Neural cell (in vitro differentiated cells): ENCODE data around the gene LGI4. TPM values are rescaled to one million over a fixed set of nuclear protein-coding genes. Genes with fewer than 3 reads are reported as not detected.

Source experiments
- H2AFZ ChIP-seq: fragments of 200-600, 300-800 bp; sonication (generic), shearing (Covaris generic); 2 replicates; pipeline ENCODE4 v1.6.0; 2014; ENCODE audit warnings: low read depth, mild to moderate bottlenecking, antibody characterized with exemption, low read length, moderate library complexity
- H3F3A ChIP-seq: fragments of 200-600 bp; shearing (Covaris generic); 2 replicates; pipeline ENCODE4 v1.6.1; 2016; ENCODE audit warnings: mild to moderate bottlenecking, moderate library complexity, mixed read lengths, antibody characterized with exemption, low read length; ENCODE audit not compliant: insufficient read depth, poor library complexity, severe bottlenecking
- H3K27ac ChIP-seq: fragments of 200-600, 300-800 bp; sonication (generic), shearing (Covaris generic); 2 replicates; pipeline ENCODE4 v1.5.1; 2014; ENCODE audit warnings: mild to moderate bottlenecking, low read length, moderate library complexity
- H3K27me3 ChIP-seq: fragments of 300-800, 200-600 bp; sonication (generic), shearing (Covaris generic); 2 replicates; pipeline ENCODE4 v1.6.0; 2014; ENCODE audit warnings: mild to moderate bottlenecking, low read depth, low read length, moderate library complexity; ENCODE audit not compliant: insufficient read depth
- H3K36me3 ChIP-seq: fragments of 300-800, 200-600 bp; sonication (generic), shearing (Covaris generic); 2 replicates; pipeline ENCODE4 v1.5.1; 2014; ENCODE audit warnings: mild to moderate bottlenecking, antibody characterized with exemption, low read length, moderate library complexity; ENCODE audit not compliant: insufficient read depth
- H3K4me2 ChIP-seq: fragments of 300-800, 200-600 bp; sonication (generic), shearing (Covaris generic); 2 replicates; pipeline ENCODE4 v1.6.0; 2014; ENCODE audit warnings: mild to moderate bottlenecking, low read length
- H3K4me3 ChIP-seq: fragments of 300-800, 200-600 bp; sonication (generic), shearing (Covaris generic); 2 replicates; pipeline ENCODE4 v1.5.1; 2014; ENCODE audit warnings: mild to moderate bottlenecking, low read length, moderate library complexity
- H3K79me2 ChIP-seq: fragments of 200-600 bp; shearing (Covaris generic); replicated peaks from 2 replicates; pipeline ENCODE4 v1.6.0; 2014; ENCODE audit warnings: mild to moderate bottlenecking, low read length, moderate library complexity; ENCODE audit not compliant: insufficient read depth
- H3K9ac ChIP-seq: fragments of 300-800, 200-600 bp; sonication (generic), shearing (Covaris generic); 2 replicates; pipeline ENCODE4 v1.6.1; 2016; ENCODE audit warnings: mild to moderate bottlenecking, low read length, mixed read lengths
- H3K9me2 ChIP-seq: fragments of 200-600 bp; shearing (Covaris generic); 2 replicates; pipeline ENCODE4 v1.6.1; 2016; ENCODE audit warnings: mild to moderate bottlenecking, low read length, mixed read lengths; ENCODE audit not compliant: insufficient read depth
- H3K9me3 ChIP-seq: fragments of 200-600, 300-800 bp; sonication (generic), shearing (Covaris generic); 2 replicates; pipeline ENCODE4 v1.6.1; 2016; ENCODE audit warnings: mild to moderate bottlenecking, mixed run types, low read length, moderate library complexity, mixed read lengths
- H4K20me1 ChIP-seq: fragments of 200-600 bp; shearing (Covaris generic); 2 replicates; pipeline ENCODE4 v1.6.1; 2016; ENCODE audit warnings: mild to moderate bottlenecking, mixed run types; ENCODE audit not compliant: insufficient read depth
- CTCF ChIP-seq: fragments of 450-650 bp; IDR thresholded peaks from 2 replicates; pipeline ENCODE4 v1.5.1; 2014; ENCODE audit warnings: antibody characterized with exemption, mild to moderate bottlenecking, moderate library complexity; ENCODE audit not compliant: poor library complexity, severe bottlenecking
- EP300 ChIP-seq: fragments of 450-650 bp; conservative IDR thresholded peaks from 2 replicates; pipeline ENCODE4 v1.6.1; 2014; ENCODE audit warnings: antibody characterized with exemption, mild to moderate bottlenecking, moderate library complexity; ENCODE audit not compliant: poor library complexity, severe bottlenecking
- EZH2 ChIP-seq: fragments of 200-600, 300-800 bp; shearing (Covaris generic), sonication (generic); IDR thresholded peaks from 2 replicates; pipeline ENCODE4 v1.6.1; 2014; ENCODE audit warnings: antibody characterized with exemption, low read length, borderline replicate concordance, mild to moderate bottlenecking; ENCODE audit not compliant: insufficient read depth, poor library complexity, severe bottlenecking
- MXI1 ChIP-seq: fragments of 450-650 bp; conservative IDR thresholded peaks from 2 replicates; pipeline ENCODE4 v1.6.1; 2014; ENCODE audit warnings: antibody characterized with exemption, mild to moderate bottlenecking; ENCODE audit not compliant: poor library complexity, severe bottlenecking
- POLR2AphosphoS5 ChIP-seq: IDR thresholded peaks from 2 replicates; pipeline ENCODE4 v1.6.1; 2012
- RAD21 ChIP-seq: fragments of 450-650 bp; conservative IDR thresholded peaks from 2 replicates; pipeline ENCODE4 v1.6.1; 2014; ENCODE audit warnings: antibody characterized with exemption, mild to moderate bottlenecking, moderate library complexity
- SMC3 ChIP-seq: fragments of 450-650 bp; conservative IDR thresholded peaks from 2 replicates; pipeline ENCODE4 v1.6.1; 2014; ENCODE audit warnings: antibody characterized with exemption, mild to moderate bottlenecking, moderate library complexity; ENCODE audit not compliant: poor library complexity
- TAF1 ChIP-seq: IDR thresholded peaks from 2 replicates; pipeline ENCODE4 v1.6.1; 2012; ENCODE audit warnings: low read depth
- polyA plus RNA-seq: library from polyadenylated mRNA; depleted of rRNA; stranded (reverse); fragments of >200 nt; gene quantifications from 2 replicates; pipeline ENCODE4 v1.2.3, GENCODE V29; 2014
- TF ChIP-seq, protein P1 (sequence below): IDR thresholded peaks from 2 replicates; pipeline ENCODE4 v1.6.1; 2012; ENCODE audit warnings: borderline replicate concordance

The LGI4 gene
- polyA plus RNA-seq, 1 donor from 2014 or later = 0.63 TPM

DNA sequence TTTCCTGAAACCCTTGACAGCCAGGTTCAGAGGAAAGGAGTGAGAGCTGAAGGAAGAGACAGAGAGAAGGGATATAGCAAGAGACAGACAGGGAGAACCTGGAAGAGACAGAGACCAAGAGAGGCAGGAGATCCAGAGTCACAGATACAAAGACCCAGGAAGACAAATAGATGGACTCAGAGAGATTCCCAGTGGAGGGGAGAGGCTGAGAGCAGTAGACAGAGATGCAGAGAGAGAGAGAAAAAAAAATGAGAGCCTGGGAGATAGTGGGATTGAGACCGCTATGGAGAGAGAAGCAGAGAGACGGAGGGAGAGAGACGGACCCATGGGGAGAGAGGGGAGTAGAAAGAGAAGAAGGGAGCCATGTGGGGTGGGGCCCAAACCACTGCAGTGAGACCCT, 9.0 kb upstream of the LGI4 start:
- H3K27ac ChIP-seq = peak overlapping the region; percentile 68
- TF ChIP-seq MXI1 (no peak), SMC3 (no peak), CTCF (no peak), TAF1 (no peak), POLR2AphosphoS5 (no peak), EZH2 (no peak), RAD21 (no peak), EP300 (no peak)
- TF ChIP-seq, protein P1, sequence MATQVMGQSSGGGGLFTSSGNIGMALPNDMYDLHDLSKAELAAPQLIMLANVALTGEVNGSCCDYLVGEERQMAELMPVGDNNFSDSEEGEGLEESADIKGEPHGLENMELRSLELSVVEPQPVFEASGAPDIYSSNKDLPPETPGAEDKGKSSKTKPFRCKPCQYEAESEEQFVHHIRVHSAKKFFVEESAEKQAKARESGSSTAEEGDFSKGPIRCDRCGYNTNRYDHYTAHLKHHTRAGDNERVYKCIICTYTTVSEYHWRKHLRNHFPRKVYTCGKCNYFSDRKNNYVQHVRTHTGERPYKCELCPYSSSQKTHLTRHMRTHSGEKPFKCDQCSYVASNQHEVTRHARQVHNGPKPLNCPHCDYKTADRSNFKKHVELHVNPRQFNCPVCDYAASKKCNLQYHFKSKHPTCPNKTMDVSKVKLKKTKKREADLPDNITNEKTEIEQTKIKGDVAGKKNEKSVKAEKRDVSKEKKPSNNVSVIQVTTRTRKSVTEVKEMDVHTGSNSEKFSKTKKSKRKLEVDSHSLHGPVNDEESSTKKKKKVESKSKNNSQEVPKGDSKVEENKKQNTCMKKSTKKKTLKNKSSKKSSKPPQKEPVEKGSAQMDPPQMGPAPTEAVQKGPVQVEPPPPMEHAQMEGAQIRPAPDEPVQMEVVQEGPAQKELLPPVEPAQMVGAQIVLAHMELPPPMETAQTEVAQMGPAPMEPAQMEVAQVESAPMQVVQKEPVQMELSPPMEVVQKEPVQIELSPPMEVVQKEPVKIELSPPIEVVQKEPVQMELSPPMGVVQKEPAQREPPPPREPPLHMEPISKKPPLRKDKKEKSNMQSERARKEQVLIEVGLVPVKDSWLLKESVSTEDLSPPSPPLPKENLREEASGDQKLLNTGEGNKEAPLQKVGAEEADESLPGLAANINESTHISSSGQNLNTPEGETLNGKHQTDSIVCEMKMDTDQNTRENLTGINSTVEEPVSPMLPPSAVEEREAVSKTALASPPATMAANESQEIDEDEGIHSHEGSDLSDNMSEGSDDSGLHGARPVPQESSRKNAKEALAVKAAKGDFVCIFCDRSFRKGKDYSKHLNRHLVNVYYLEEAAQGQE = no peak
- H3K4me2 ChIP-seq = peak overlapping the region; percentile 82
- no peaks in the 10 kb centered on the region for H4K20me1 ChIP-seq
- H3K9me3 ChIP-seq = no peaks in the 10 kb centered on the region
- H3K4me3 ChIP-seq = peak overlapping the region; percentile 93
- H3K9me2 ChIP-seq = no peaks in the 10 kb centered on the region
- peaks cover 18% of the 10 kb centered on the region for H3K27me3 ChIP-seq
- peaks cover 6% of the 10 kb centered on the region for H3F3A ChIP-seq
- no peaks in the 10 kb centered on the region for H3K36me3 ChIP-seq
- peak overlapping the region; percentile 81 for H3K9ac ChIP-seq
- no peaks in the 10 kb centered on the region for H3K79me2 ChIP-seq
- H2AFZ ChIP-seq = peak overlapping the region; percentile 67

- H2AFZ ChIP-seq = peak within 1 kb of the TSS; percentile 67
- peaks cover 18% of the 10 kb centered on the region for H3K27me3 ChIP-seq
- H3K9ac ChIP-seq = peak within 1 kb of the TSS; percentile 81
- no peaks in the 10 kb centered on the region for H4K20me1 ChIP-seq
- H3K36me3 ChIP-seq = no peaks in the 10 kb centered on the region
- TF ChIP-seq, protein P1 = peak; percentile 28
- TF ChIP-seq SMC3 (no peak), RAD21 (no peak), CTCF (no peak), EP300 (no peak), MXI1 (peak; percentile 21), POLR2AphosphoS5 (peak; percentile 5), EZH2 (no peak), TAF1 (peak; percentile 43)
- H3K79me2 ChIP-seq = no peaks in the 10 kb centered on the region
- H3K27ac ChIP-seq = peak within 1 kb of the TSS; percentile 68
- H3K9me3 ChIP-seq = no peaks in the 10 kb centered on the region
- peaks cover 6% of the 10 kb centered on the region for H3F3A ChIP-seq
- H3K4me3 ChIP-seq = peak within 1 kb of the TSS; percentile 93
- H3K4me2 ChIP-seq = peak within 1 kb of the TSS; percentile 82
- H3K9me2 ChIP-seq = no peaks in the 10 kb centered on the region
These were observed 8.4 kb upstream of the LGI4 start, which contains the start of gene FXYD7 for GRCh38 chr19:35143231-35143715. Gene FXYD7 (plus strand): TSS chr19:35143255. CDS start chr19:35143334, 79 bp downstream.
